ENCODE measurements around the gene SH3BP1. TPM values are rescaled to one million over a fixed set of nuclear protein-coding genes. Genes with fewer than 3 reads are reported as not detected.

The SH3BP1 gene
- total and polyA plus RNA-seq, 2 of the 13 experiments (the other 11 are each of a cell fraction or from before 2014, with no cell fraction given) = 8.4 to 18.5 TPM

DNA sequence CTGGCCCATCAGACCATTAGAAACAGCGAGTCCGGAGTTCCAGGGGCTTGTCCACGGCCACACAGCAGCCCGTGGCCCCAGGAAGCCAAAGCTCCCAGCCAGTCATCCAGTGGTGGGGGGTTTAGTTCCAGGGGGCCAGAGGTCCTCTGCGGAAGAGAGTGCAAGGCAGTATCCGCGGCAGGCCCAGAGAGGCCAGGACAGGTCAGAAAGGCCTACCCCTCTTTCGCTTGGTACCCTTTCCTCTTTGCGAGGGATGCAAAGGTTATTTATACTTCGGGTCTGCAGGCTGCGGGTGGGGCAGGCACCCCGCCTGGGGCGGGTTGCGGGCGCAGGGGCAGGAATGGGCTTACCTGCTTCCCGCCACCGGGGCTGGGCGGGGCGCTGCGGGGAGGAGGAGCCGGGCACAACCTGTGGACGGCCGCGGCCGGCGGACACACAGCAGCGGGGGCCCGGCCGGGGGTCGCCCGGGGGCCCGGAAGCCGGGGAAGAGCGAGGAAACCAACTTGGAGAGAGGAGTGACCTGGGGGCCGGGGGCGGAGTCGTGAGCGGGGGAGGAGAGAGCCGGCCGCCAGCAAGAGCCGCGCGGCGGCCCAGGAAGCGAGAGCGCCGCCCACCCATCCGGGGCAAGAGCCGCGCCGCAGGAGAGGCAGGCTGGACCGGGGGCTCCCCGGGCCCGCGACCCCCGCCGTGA, at the start of gene SH3BP1 (continued):
- TF ChIP-seq, protein P1, sequence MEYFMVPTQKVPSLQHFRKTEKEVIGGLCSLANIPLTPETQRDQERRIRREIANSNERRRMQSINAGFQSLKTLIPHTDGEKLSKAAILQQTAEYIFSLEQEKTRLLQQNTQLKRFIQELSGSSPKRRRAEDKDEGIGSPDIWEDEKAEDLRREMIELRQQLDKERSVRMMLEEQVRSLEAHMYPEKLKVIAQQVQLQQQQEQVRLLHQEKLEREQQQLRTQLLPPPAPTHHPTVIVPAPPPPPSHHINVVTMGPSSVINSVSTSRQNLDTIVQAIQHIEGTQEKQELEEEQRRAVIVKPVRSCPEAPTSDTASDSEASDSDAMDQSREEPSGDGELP (IDR thresholded peaks at IDR 0.05; ENCODE audit: borderline replicate concordance, low read depth) = no peak
- TF ChIP-seq ZNF883 (CRISPR knock-in tag; IDR thresholded peaks at IDR 0.05; ENCODE audit: not compliant biosample characterization) (peak; percentile 52), CAMTA2 (CRISPR knock-in tag; IDR thresholded peaks at IDR 0.05; ENCODE audit: borderline replicate concordance) (0 out of 2 replicates have a peak, but pooled peaks have one; percentile 2), RFX3 (CRISPR knock-in tag; IDR thresholded peaks at IDR 0.05) (no peak), RFXANK (CRISPR knock-in tag; IDR thresholded peaks at IDR 0.05) (no peak), NAIF1 (CRISPR knock-in tag; IDR thresholded peaks at IDR 0.05; ENCODE audit: borderline replicate concordance) (no peak), ZNF468 (CRISPR knock-in tag; IDR thresholded peaks at IDR 0.05) (no peak), ZSCAN29 (CRISPR knock-in tag; conservative IDR thresholded peaks at IDR 0.05) (no peak)
- TF ChIP-seq, protein P2, sequence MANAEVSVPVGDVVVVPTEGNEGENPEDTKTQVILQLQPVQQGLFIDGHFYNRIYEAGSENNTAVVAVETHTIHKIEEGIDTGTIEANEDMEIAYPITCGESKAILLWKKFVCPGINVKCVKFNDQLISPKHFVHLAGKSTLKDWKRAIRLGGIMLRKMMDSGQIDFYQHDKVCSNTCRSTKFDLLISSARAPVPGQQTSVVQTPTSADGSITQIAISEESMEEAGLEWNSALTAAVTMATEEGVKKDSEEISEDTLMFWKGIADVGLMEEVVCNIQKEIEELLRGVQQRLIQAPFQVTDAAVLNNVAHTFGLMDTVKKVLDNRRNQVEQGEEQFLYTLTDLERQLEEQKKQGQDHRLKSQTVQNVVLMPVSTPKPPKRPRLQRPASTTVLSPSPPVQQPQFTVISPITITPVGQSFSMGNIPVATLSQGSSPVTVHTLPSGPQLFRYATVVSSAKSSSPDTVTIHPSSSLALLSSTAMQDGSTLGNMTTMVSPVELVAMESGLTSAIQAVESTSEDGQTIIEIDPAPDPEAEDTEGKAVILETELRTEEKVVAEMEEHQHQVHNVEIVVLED (CRISPR knock-in tag; IDR thresholded peaks at IDR 0.05; ENCODE audit: borderline replicate concordance) = no peak
- TF ChIP-seq, protein P3, sequence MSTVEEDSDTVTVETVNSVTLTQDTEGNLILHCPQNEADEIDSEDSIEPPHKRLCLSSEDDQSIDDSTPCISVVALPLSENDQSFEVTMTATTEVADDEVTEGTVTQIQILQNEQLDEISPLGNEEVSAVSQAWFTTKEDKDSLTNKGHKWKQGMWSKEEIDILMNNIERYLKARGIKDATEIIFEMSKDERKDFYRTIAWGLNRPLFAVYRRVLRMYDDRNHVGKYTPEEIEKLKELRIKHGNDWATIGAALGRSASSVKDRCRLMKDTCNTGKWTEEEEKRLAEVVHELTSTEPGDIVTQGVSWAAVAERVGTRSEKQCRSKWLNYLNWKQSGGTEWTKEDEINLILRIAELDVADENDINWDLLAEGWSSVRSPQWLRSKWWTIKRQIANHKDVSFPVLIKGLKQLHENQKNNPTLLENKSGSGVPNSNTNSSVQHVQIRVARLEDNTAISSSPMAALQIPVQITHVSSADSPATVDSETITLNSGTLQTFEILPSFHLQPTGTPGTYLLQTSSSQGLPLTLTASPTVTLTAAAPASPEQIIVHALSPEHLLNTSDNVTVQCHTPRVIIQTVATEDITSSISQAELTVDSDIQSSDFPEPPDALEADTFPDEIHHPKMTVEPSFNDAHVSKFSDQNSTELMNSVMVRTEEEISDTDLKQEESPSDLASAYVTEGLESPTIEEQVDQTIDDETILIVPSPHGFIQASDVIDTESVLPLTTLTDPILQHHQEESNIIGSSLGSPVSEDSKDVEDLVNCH (CRISPR knock-in tag; IDR thresholded peaks at IDR 0.05) = no peak
- TF ChIP-seq, protein P4, sequence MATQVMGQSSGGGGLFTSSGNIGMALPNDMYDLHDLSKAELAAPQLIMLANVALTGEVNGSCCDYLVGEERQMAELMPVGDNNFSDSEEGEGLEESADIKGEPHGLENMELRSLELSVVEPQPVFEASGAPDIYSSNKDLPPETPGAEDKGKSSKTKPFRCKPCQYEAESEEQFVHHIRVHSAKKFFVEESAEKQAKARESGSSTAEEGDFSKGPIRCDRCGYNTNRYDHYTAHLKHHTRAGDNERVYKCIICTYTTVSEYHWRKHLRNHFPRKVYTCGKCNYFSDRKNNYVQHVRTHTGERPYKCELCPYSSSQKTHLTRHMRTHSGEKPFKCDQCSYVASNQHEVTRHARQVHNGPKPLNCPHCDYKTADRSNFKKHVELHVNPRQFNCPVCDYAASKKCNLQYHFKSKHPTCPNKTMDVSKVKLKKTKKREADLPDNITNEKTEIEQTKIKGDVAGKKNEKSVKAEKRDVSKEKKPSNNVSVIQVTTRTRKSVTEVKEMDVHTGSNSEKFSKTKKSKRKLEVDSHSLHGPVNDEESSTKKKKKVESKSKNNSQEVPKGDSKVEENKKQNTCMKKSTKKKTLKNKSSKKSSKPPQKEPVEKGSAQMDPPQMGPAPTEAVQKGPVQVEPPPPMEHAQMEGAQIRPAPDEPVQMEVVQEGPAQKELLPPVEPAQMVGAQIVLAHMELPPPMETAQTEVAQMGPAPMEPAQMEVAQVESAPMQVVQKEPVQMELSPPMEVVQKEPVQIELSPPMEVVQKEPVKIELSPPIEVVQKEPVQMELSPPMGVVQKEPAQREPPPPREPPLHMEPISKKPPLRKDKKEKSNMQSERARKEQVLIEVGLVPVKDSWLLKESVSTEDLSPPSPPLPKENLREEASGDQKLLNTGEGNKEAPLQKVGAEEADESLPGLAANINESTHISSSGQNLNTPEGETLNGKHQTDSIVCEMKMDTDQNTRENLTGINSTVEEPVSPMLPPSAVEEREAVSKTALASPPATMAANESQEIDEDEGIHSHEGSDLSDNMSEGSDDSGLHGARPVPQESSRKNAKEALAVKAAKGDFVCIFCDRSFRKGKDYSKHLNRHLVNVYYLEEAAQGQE (IDR thresholded peaks at IDR 0.05; ENCODE audit: borderline replicate concordance in 1 of 2, low read depth in 1 of 2, low read length in 2 of 2) = no peak
- TF ChIP-seq, protein P5, sequence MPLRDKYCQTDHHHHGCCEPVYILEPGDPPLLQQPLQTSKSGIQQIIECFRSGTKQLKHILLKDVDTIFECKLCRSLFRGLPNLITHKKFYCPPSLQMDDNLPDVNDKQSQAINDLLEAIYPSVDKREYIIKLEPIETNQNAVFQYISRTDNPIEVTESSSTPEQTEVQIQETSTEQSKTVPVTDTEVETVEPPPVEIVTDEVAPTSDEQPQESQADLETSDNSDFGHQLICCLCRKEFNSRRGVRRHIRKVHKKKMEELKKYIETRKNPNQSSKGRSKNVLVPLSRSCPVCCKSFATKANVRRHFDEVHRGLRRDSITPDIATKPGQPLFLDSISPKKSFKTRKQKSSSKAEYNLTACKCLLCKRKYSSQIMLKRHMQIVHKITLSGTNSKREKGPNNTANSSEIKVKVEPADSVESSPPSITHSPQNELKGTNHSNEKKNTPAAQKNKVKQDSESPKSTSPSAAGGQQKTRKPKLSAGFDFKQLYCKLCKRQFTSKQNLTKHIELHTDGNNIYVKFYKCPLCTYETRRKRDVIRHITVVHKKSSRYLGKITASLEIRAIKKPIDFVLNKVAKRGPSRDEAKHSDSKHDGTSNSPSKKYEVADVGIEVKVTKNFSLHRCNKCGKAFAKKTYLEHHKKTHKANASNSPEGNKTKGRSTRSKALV (CRISPR knock-in tag; IDR thresholded peaks at IDR 0.05) = no peak
- TF ChIP-seq, protein P6, sequence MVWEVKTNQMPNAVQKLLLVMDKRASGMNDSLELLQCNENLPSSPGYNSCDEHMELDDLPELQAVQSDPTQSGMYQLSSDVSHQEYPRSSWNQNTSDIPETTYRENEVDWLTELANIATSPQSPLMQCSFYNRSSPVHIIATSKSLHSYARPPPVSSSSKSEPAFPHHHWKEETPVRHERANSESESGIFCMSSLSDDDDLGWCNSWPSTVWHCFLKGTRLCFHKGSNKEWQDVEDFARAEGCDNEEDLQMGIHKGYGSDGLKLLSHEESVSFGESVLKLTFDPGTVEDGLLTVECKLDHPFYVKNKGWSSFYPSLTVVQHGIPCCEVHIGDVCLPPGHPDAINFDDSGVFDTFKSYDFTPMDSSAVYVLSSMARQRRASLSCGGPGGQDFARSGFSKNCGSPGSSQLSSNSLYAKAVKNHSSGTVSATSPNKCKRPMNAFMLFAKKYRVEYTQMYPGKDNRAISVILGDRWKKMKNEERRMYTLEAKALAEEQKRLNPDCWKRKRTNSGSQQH (CRISPR knock-in tag; IDR thresholded peaks at IDR 0.05; ENCODE audit: low read depth) = no peak
- TF ChIP-seq, protein P7, sequence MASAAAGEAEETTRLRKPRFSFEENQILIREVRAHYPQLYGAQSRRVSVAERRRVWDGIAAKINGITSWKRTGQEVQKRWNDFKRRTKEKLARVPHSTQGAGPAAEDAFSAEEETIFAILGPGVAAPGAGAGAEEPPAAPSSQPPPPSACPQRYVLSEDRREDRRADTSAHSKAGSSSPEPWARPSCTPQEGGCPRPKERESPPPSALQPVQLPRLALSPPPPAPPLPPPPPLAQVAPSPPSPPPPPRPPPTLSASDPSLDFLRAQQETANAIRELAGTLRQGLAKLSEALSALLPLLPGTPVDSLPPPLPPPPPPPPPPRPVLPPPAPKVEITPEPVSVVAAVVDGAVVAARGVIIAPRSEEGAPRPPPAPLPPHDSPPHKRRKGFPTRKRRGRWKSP (CRISPR knock-in tag; IDR thresholded peaks at IDR 0.05) = no peak

All from HepG2 (cell line).